Esophagus squamous epithelium (tissue), 5 donors: ENCODE results near the gene OLFML3. TPM values are rescaled to one million over a fixed set of nuclear protein-coding genes. Genes with fewer than 3 reads are reported as not detected.

ENCODE experiments used
- DNase-seq: peaks from one replicate; lab custom pipeline; 2025; lab: John Stamatoyannopoulos, UW
- H3K27ac ChIP-seq, 4 donors: fragments of 200-600 bp; sonication (generic); one replicate each; pipeline ENCODE4 v1.5.1; 2016 to 2019; ENCODE audit warnings: mild to moderate bottlenecking in 1 of 4
- H3K27me3 ChIP-seq, 4 donors: fragments of 200-600 bp; sonication (generic); 1 replicate in 3 of 4; 2 replicates in 1 of 4; pipeline versions ENCODE4 v1.5.1 to v1.6.0; 2017 to 2021; ENCODE audit warnings: antibody characterized with exemption in 1 of 4
- H3K36me3 ChIP-seq, 3 donors: fragments of 200-600 bp; sonication (generic); one replicate each; pipeline ENCODE4 v1.5.1; 2016 to 2019
- H3K4me1 ChIP-seq, 3 donors: fragments of 200-600 bp; sonication (generic); one replicate each; pipeline ENCODE4 v1.5.1; 2017 to 2019
- H3K4me3 ChIP-seq, 4 donors: fragments of 200-600 bp; sonication (generic); 1 replicate in 3 of 4; 2 replicates in 1 of 4; pipeline ENCODE4 v1.5.1; 2016 to 2019; ENCODE audit warnings: mild to moderate bottlenecking in 2 of 4, moderate library complexity in 1 of 4
- H3K9me3 ChIP-seq, 3 donors: fragments of 200-600 bp; sonication (generic); one replicate each; pipeline ENCODE4 v1.5.1; 2016 to 2019
- CTCF ChIP-seq, 6 experiments: fragments of 450-650 bp in 4 of 6; fragments of 200-600 bp in 2 of 6; sonication (generic) in 2 of 6; IDR thresholded peaks; one replicate each; pipeline ENCODE4 v1.5.1; 2016 to 2019; ENCODE audit warnings: antibody characterized with exemption in 6 of 6, mild to moderate bottlenecking in 4 of 6, moderate library complexity in 4 of 6
- POLR2A ChIP-seq, 4 donors: fragments of 450-650 bp; IDR thresholded peaks; one replicate each; pipeline ENCODE4 v1.6.1; 2017; ENCODE audit warnings: antibody characterized with exemption in 4 of 4, mild to moderate bottlenecking in 4 of 4, moderate library complexity in 3 of 4
- WGBS, 2 donors: methylation state at CpG; one replicate each; pipeline ENCODE4 v1.1.5; 2018; 5-methylcytosine and 5-hydroxymethylcytosine counted together
- intact Hi-C: fragments of 100-400 bp; cut with DNase I; formaldehyde crosslinking; loops from one replicate; pipeline ENCODE4 v1.15.0; 2022
- total RNA-seq, 4 donors: library from RNA; depleted of rRNA; stranded (reverse); fragments of >200 nt; gene quantifications; one replicate each; pipeline ENCODE4 v1.1.0, GENCODE V29; 2016
- donor health status: DM: yes; HTN: yes; CAD: no.

The OLFML3 gene
- total RNA-seq, 4 donors from 2014 or later = 1.2 to 62.0 (median 9.9) TPM

GRCh38 chr1:113987259-113987658 lies 8.0 kb downstream of the OLFML3 start:
- Histone ChIP-seq H3K4me3 (no peak overlapping the region), H3K27ac (no peak overlapping the region), H3K27me3 (no peaks in the 10 kb centered on the region), H3K9me3 (no peaks in the 10 kb centered on the region), H3K4me1 (peaks cover 0 to 25% (median 16%) of the 10 kb centered on the region in 3 donors), H3K36me3 (no peaks in the 10 kb centered on the region)
- TF ChIP-seq POLR2A (IDR thresholded peaks at IDR 0.05) (no peak), CTCF (IDR thresholded peaks at IDR 0.05) (no peak)
- intact Hi-C loops = no loop called here
- no peak for DNase-seq
- 62 to 68% methylated on average over 5 of the region's 5 CpGs for WGBS, 2 donors

GRCh38 chr1:113990530-113990929 lies 11.3 kb downstream of the OLFML3 start:
- Histone ChIP-seq H3K36me3 (no peaks in the 10 kb centered on the region), H3K9me3 (peaks cover 0 to 17% (median 16%) of the 10 kb centered on the region in 3 donors), H3K4me3 (no peak overlapping the region), H3K27ac (no peak overlapping the region), H3K4me1 (no peaks in the 10 kb centered on the region), H3K27me3 (no peaks in the 10 kb centered on the region)
- no peak for DNase-seq
- intact Hi-C loops = no loop called here
- WGBS, 2 donors = 48 to 69% methylated on average over 2 of the region's 2 CpGs
- TF ChIP-seq CTCF (IDR thresholded peaks at IDR 0.05) (no peak), POLR2A (IDR thresholded peaks at IDR 0.05) (no peak)

GRCh38 chr1:113990961-113991360 lies 11.7 kb downstream of the OLFML3 start:
- Histone ChIP-seq H3K4me3 (no peak overlapping the region), H3K4me1 (no peaks in the 10 kb centered on the region), H3K27me3 (no peaks in the 10 kb centered on the region), H3K9me3 (peaks cover 0 to 22% (median 19%) of the 10 kb centered on the region in 3 donors), H3K27ac (no peak overlapping the region), H3K36me3 (no peaks in the 10 kb centered on the region)
- TF ChIP-seq CTCF (IDR thresholded peaks at IDR 0.05) = no peak
- TF ChIP-seq POLR2A (IDR thresholded peaks at IDR 0.05) = no peak
- intact Hi-C loops = no loop called here
- WGBS, 2 donors = 78 to 88% methylated on average over 4 of the region's 4 CpGs
- no peak for DNase-seq

GRCh38 chr1:113991467-113991997 lies 12.3 kb downstream of the OLFML3 start:
- WGBS, 2 donors = 76 to 87% methylated on average over 5 of the region's 5 CpGs
- Histone ChIP-seq H3K36me3 (no peaks in the 10 kb centered on the region), H3K4me3 (no peak overlapping the region), H3K9me3 (peaks cover 0 to 23% (median 19%) of the 10 kb centered on the region in 3 donors), H3K27me3 (no peaks in the 10 kb centered on the region), H3K4me1 (no peaks in the 10 kb centered on the region), H3K27ac (no peak overlapping the region)
- intact Hi-C loops = no loop called here
- no peak for TF ChIP-seq CTCF (IDR thresholded peaks at IDR 0.05)
- TF ChIP-seq POLR2A (IDR thresholded peaks at IDR 0.05) = no peak
- DNase-seq = no peak

GRCh38 chr1:113993072-113993471 lies 13.8 kb downstream of the OLFML3 start:
- peaks cover 0 to 23% (median 19%) of the 10 kb centered on the region in 3 donors for H3K9me3 ChIP-seq
- H3K36me3 ChIP-seq = no peaks in the 10 kb centered on the region
- TF ChIP-seq CTCF (IDR thresholded peaks at IDR 0.05) (no peak), POLR2A (IDR thresholded peaks at IDR 0.05) (no peak)
- 90 to 94% methylated on average over 3 to 5 of the region's 5 CpGs for WGBS, 2 donors
- no peaks in the 10 kb centered on the region for H3K4me1 ChIP-seq
- no peaks in the 10 kb centered on the region for H3K27me3 ChIP-seq
- no peak overlapping the region for H3K27ac ChIP-seq
- H3K4me3 ChIP-seq = no peak overlapping the region
- intact Hi-C loops = no loop called here
- no peak for DNase-seq
